DOHH2 (cell line): ENCODE results near the gene AMDHD1.

Experiments
- H3F3A ChIP-seq: fragments of 200-600 bp; sonication (generic), shearing (Covaris generic); 2 replicates; pipeline ENCODE4 v1.6.0; 2016; ENCODE audit warnings: antibody characterized with exemption, mild to moderate bottlenecking; ENCODE audit not compliant: control insufficient read depth, insufficient read depth
- H3K27ac ChIP-seq: fragments of 200-600 bp; sonication (generic); 2 replicates; pipeline ENCODE4 v1.5.1; 2014; ENCODE audit warnings: low read depth, mild to moderate bottlenecking, low read length, moderate library complexity
- H3K27me3 ChIP-seq: fragments of 200-600 bp; sonication (generic); 2 replicates; pipeline ENCODE4 v1.6.1; 2014; ENCODE audit warnings: mild to moderate bottlenecking, low read length, mixed read lengths; ENCODE audit not compliant: control insufficient read depth
- H3K36me3 ChIP-seq: fragments of 200-600 bp; sonication (generic); 2 replicates; pipeline ENCODE4 v1.6.1; 2014; ENCODE audit warnings: mild to moderate bottlenecking, low read length, moderate library complexity, mixed read lengths; ENCODE audit not compliant: control insufficient read depth
- H3K4me1 ChIP-seq: fragments of 200-600 bp; sonication (generic); 2 replicates; pipeline ENCODE4 v1.6.1; 2014; ENCODE audit warnings: mild to moderate bottlenecking, low read length, mixed read lengths; ENCODE audit not compliant: control insufficient read depth
- H3K4me2 ChIP-seq: fragments of 200-600 bp; sonication (generic); 2 replicates; pipeline ENCODE4 v1.6.0; 2014; ENCODE audit warnings: mild to moderate bottlenecking, low read length, moderate library complexity
- H3K4me3 ChIP-seq: fragments of 200-600 bp; sonication (generic); 2 replicates; pipeline ENCODE4 v1.5.1; 2014; ENCODE audit warnings: mild to moderate bottlenecking, low read length, mixed read lengths
- H3K79me2 ChIP-seq: fragments of 200-600 bp; sonication (generic); 2 replicates; pipeline ENCODE4 v1.6.1; 2014; ENCODE audit warnings: mild to moderate bottlenecking, low read length, mixed read lengths; ENCODE audit not compliant: control insufficient read depth
- H3K9me2 ChIP-seq: fragments of 200-600 bp; sonication (generic); replicated peaks from 2 replicates; pipeline ENCODE4 v1.6.1; 2014; ENCODE audit warnings: mild to moderate bottlenecking, low read length, mixed read lengths; ENCODE audit not compliant: control insufficient read depth
- H3K9me3 ChIP-seq: fragments of 200-600 bp; sonication (generic); 2 replicates; pipeline ENCODE4 v1.6.1; 2014; ENCODE audit warnings: antibody characterized with exemption, low read length, mixed read lengths; ENCODE audit not compliant: control insufficient read depth, insufficient read depth
- H4K20me1 ChIP-seq: fragments of 200-600 bp; sonication (generic); 2 replicates; pipeline ENCODE4 v1.6.0; 2014; ENCODE audit warnings: low read depth, mild to moderate bottlenecking, antibody characterized with exemption, low read length, moderate library complexity; ENCODE audit not compliant: control insufficient read depth, insufficient read depth
- CTCF ChIP-seq: fragments of 200-600 bp; sonication (generic); IDR thresholded peaks from one replicate; pipeline ENCODE4 v1.5.1; 2014; ENCODE audit warnings: antibody characterized with exemption, mild to moderate bottlenecking, low read depth, low read length; ENCODE audit not compliant: poor library complexity, severe bottlenecking
- EZH2phosphoT487 ChIP-seq: fragments of 200-600 bp; sonication (generic); IDR thresholded peaks from 2 replicates; pipeline ENCODE4 v1.6.1; 2017; ENCODE audit warnings: borderline replicate concordance, mild to moderate bottlenecking, antibody characterized with exemption, low read length, moderate library complexity, mixed read lengths

AMDHD1 gene

GRCh38 chr12:95986635-95987570 is 43.8 kb downstream of the AMDHD1 start:
- H3K27ac ChIP-seq, result no peak overlapping the region
- no peaks in the 10 kb centered on the region for H3K4me1 ChIP-seq
- H3K9me3 ChIP-seq, result no peaks in the 10 kb centered on the region
- H3K9me2 ChIP-seq, result no peaks in the 10 kb centered on the region
- no peaks in the 10 kb centered on the region for H3K27me3 ChIP-seq
- no peak overlapping the region for H3K4me3 ChIP-seq
- no peaks in the 10 kb centered on the region for H4K20me1 ChIP-seq
- no peak for TF ChIP-seq CTCF
- no peak for TF ChIP-seq EZH2phosphoT487
- H3K79me2 ChIP-seq, result no peaks in the 10 kb centered on the region
- no peaks in the 10 kb centered on the region for H3K36me3 ChIP-seq
- H3F3A ChIP-seq, result no peaks in the 10 kb centered on the region
- H3K4me2 ChIP-seq, result no peak overlapping the region

- no peaks in the 10 kb centered on the region for H3K4me1 ChIP-seq
- no peaks in the 10 kb centered on the region for H3K9me2 ChIP-seq
- no peaks in the 10 kb centered on the region for H4K20me1 ChIP-seq
- H3K27ac ChIP-seq, result no peak overlapping the region
- no peaks in the 10 kb centered on the region for H3F3A ChIP-seq
- no peak overlapping the region for H3K4me2 ChIP-seq
- H3K79me2 ChIP-seq, result no peaks in the 10 kb centered on the region
- no peaks in the 10 kb centered on the region for H3K36me3 ChIP-seq
- TF ChIP-seq EZH2phosphoT487, result no peak
- no peak for TF ChIP-seq CTCF
- H3K27me3 ChIP-seq, result no peaks in the 10 kb centered on the region
- H3K4me3 ChIP-seq, result no peak overlapping the region
- H3K9me3 ChIP-seq, result no peaks in the 10 kb centered on the region
These were observed 45.6 kb downstream of the AMDHD1 start for GRCh38 chr12:95988506-95989275.

- H3K27ac ChIP-seq, result no peak overlapping the region
- H3K4me1 ChIP-seq, result no peaks in the 10 kb centered on the region
- H4K20me1 ChIP-seq, result no peaks in the 10 kb centered on the region
- no peak overlapping the region for H3K4me3 ChIP-seq
- no peaks in the 10 kb centered on the region for H3K27me3 ChIP-seq
- no peaks in the 10 kb centered on the region for H3K9me3 ChIP-seq
- H3K79me2 ChIP-seq, result no peaks in the 10 kb centered on the region
- no peak overlapping the region for H3K4me2 ChIP-seq
- no peaks in the 10 kb centered on the region for H3K36me3 ChIP-seq
- no peak for TF ChIP-seq CTCF
- TF ChIP-seq EZH2phosphoT487, result no peak
- H3K9me2 ChIP-seq, result no peaks in the 10 kb centered on the region
- no peaks in the 10 kb centered on the region for H3F3A ChIP-seq
These were observed 46.5 kb downstream of the AMDHD1 start for GRCh38 chr12:95989504-95990123.
